Thoracic aorta (tissue), 2 donors: ENCODE data around the gene EIF2A. TPM values are rescaled to one million over a fixed set of nuclear protein-coding genes. Genes with fewer than 3 reads are reported as not detected.

Experiments used
- total RNA-seq, 2 donors: library from RNA; depleted of rRNA; stranded (reverse); fragments of >200 nt; gene quantifications; one replicate each; pipeline versions ENCODE4 v1.1.0 to v1.2.3, GENCODE V29; 2016

EIF2A gene
- total RNA-seq, 2 donors from 2014 or later: 124 to 173 TPM

Other genes starting within 250 kb of the EIF2A start
- gene TSC22D2, start 138.5 kb upstream of the EIF2A start, total RNA-seq: 10 to 100 TPM; 22.2 to 35.8 TPM
- 100 to 1,000 TPM; 212 to 239 TPM for gene SERP1, start 291 bp upstream of the EIF2A start, total RNA-seq
- gene SELENOT, start 56.5 kb downstream of the EIF2A start, total RNA-seq: 100 to 1,000 TPM in 1 of 2 donors, 10 to 100 TPM in 1; 67.4 to 137 TPM
- gene ERICH6, start 157.1 kb downstream of the EIF2A start, total RNA-seq: not detected
- gene SIAH2, start 216.4 kb downstream of the EIF2A start, total RNA-seq: 10 to 100 TPM; 36.2 to 54.6 TPM